ENCODE data around the gene HS3ST4. TPM values are rescaled to one million over a fixed set of nuclear protein-coding genes. Genes with fewer than 3 reads are reported as not detected.

Gene HS3ST4
- total and polyA plus RNA-seq, 2 of the 8 experiments (the other 6 are each of a cell fraction or from before 2014, with no cell fraction given): 1.9 to 3.3 TPM

- H3K4ac ChIP-seq (replicated peaks; ENCODE audit: insufficient read length, low read depth, low read length): peak overlapping the region; percentile 8
- no peak overlapping the region for H2BK120ac ChIP-seq (replicated peaks; ENCODE audit: low read depth, low read length)
- H2AK5ac ChIP-seq (ENCODE audit: low read depth, low read length): no peak overlapping the region
- no peak overlapping the region for H4K8ac ChIP-seq (ENCODE audit: extremely low read depth, insufficient read depth, low read length)
- H3K4me3 ChIP-seq (ENCODE audit: extremely low read depth in 1 of 4, insufficient read depth in 2 of 4, low read depth in 3 of 4, low read length in 4 of 4): no peak overlapping the region
- POLR2A ChIA-PET (ENCODE audit: partially characterized antibody): no interaction called here
- FAIRE-seq: no peak
- no peak overlapping the region for H2BK15ac ChIP-seq (ENCODE audit: low read length)
- H3K9ac ChIP-seq (replicated peaks in 1 of 4; ENCODE audit: extremely low read depth in 1 of 4, low read depth in 3 of 4, low read length in 3 of 4): no peak overlapping the region
- no peak overlapping the region for H3K14ac ChIP-seq (ENCODE audit: insufficient read length)
- H4K20me1 ChIP-seq (replicated peaks in 1 of 2; ENCODE audit: control insufficient read depth in 1 of 2, insufficient read depth in 2 of 2, low read length in 2 of 2): peaks cover 0 to 1% of the 10 kb centered on the region in 2 experiments
- peaks cover 0 to 3% (median 1%) of the 10 kb centered on the region in 4 experiments; a peak in 1 of 7 replicates for H3K4me1 ChIP-seq (replicated peaks in 1 of 4; ENCODE audit: control insufficient read depth in 3 of 4, insufficient read depth in 4 of 4, low read length in 3 of 4)
- H2BK5ac ChIP-seq (ENCODE audit: low read depth, low read length): no peak overlapping the region
- CTCF ChIA-PET (ENCODE audit: partially characterized antibody): no interaction called here
- no peak overlapping the region for H3K4me2 ChIP-seq (ENCODE audit: insufficient read depth in 1 of 2, low read depth in 2 of 2, low read length in 2 of 2)
- H4K5ac ChIP-seq (ENCODE audit: insufficient read length, low read depth, low read length): no peak overlapping the region
- WGBS, 2 experiments (ENCODE audit: extremely low coverage in 1 of 2, insufficient coverage in 1 of 2, insufficient read length in 1 of 2, insufficient replicate concordance in 2 of 2, low coverage in 1 of 2, low lambda C conversion rate in 2 of 2, missing lambda C conversion rate in 1 of 2): 84% methylated on average over 2 of the region's 2 CpGs; no CpG with 5 or more reads in 1 of the 2 experiments
- H3K9me3 ChIP-seq (ENCODE audit: insufficient read depth in 2 of 2, low read depth in 1 of 2, low read length in 1 of 2): no peaks in the 10 kb centered on the region
- H4K91ac ChIP-seq (replicated peaks; ENCODE audit: insufficient read length, low read length): no peak overlapping the region
- no peaks in the 10 kb centered on the region for H3K79me1 ChIP-seq (ENCODE audit: low read depth, low read length)
- no peak for TF ChIP-seq EP300 (IDR thresholded peaks at IDR 0.05; ENCODE audit: borderline replicate concordance in 1 of 2, low read depth in 2 of 2, low read length in 2 of 2)
- TF ChIP-seq SP4 (IDR thresholded peaks at IDR 0.05; ENCODE audit: low read length): no peak
- no peak for TF ChIP-seq EGR1 (IDR thresholded peaks at IDR 0.05; ENCODE audit: borderline replicate concordance, low read depth, low read length)
- TF ChIP-seq TAF1 (IDR thresholded peaks at IDR 0.05; ENCODE audit: low read depth, low read length): no peak
- TF ChIP-seq CEBPB (IDR thresholded peaks at IDR 0.05; ENCODE audit: low read depth, low read length): no peak
- no peak for DNase-seq (ENCODE audit: low read depth in 1 of 2, low spot score in 2 of 2)
- H3K36me3 ChIP-seq (ENCODE audit: control insufficient read depth in 2 of 4, insufficient read depth in 4 of 4, low read length in 3 of 4): no peaks in the 10 kb centered on the region
- H3K27me3 ChIP-seq (replicated peaks in 1 of 4; ENCODE audit: control insufficient read depth in 3 of 4, extremely low read depth in 1 of 4, insufficient read depth in 3 of 4, low read length in 3 of 4): no peaks in the 10 kb centered on the region
- no peak overlapping the region for H3K27ac ChIP-seq (ENCODE audit: low read depth, low read length)
- H3K18ac ChIP-seq (ENCODE audit: extremely low read depth, low read length): no peak overlapping the region
- H3K23me2 ChIP-seq (ENCODE audit: low read depth, low read length): peaks cover 2% of the 10 kb centered on the region; the same call in 1 of the 2 replicates
- no peak overlapping the region for H2AFZ ChIP-seq (ENCODE audit: low read length)
- H2BK20ac ChIP-seq (ENCODE audit: low read length): no peak overlapping the region
- no peak overlapping the region for H3K56ac ChIP-seq (replicated peaks; ENCODE audit: insufficient read length, low read depth, low read length)
- H3K23ac ChIP-seq (ENCODE audit: insufficient read length): no peak overlapping the region
- H3K79me2 ChIP-seq (ENCODE audit: control insufficient read depth in 1 of 2, insufficient read depth in 2 of 2, low read length in 2 of 2): no peaks in the 10 kb centered on the region
- H2BK12ac ChIP-seq (ENCODE audit: low read depth, low read length): no peak overlapping the region
Observed at GRCh38 chr16:25867041-25867440, 175.3 kb downstream of the HS3ST4 start.
